Uterus (tissue), 2 donors: ENCODE data around the gene INHBB.

Experiments used
- POLR2A ChIP-seq, 2 donors: fragments of 450-650 bp; IDR thresholded peaks; one replicate each; pipeline ENCODE4 v1.6.1; 2016; ENCODE audit warnings: antibody characterized with exemption in 2 of 2, mild to moderate bottlenecking in 1 of 2, moderate library complexity in 1 of 2
- TF ChIP-seq, protein P1 (sequence below), 4 experiments: fragments of 200-600 bp in 2 of 4; fragments of 450-650 bp in 2 of 4; sonication (generic) in 2 of 4; IDR thresholded peaks; one replicate each; pipeline ENCODE4 v1.5.1; 2016 to 2019; ENCODE audit warnings: antibody characterized with exemption in 4 of 4, mild to moderate bottlenecking in 2 of 4, moderate library complexity in 1 of 4

- TF ChIP-seq, protein P1, sequence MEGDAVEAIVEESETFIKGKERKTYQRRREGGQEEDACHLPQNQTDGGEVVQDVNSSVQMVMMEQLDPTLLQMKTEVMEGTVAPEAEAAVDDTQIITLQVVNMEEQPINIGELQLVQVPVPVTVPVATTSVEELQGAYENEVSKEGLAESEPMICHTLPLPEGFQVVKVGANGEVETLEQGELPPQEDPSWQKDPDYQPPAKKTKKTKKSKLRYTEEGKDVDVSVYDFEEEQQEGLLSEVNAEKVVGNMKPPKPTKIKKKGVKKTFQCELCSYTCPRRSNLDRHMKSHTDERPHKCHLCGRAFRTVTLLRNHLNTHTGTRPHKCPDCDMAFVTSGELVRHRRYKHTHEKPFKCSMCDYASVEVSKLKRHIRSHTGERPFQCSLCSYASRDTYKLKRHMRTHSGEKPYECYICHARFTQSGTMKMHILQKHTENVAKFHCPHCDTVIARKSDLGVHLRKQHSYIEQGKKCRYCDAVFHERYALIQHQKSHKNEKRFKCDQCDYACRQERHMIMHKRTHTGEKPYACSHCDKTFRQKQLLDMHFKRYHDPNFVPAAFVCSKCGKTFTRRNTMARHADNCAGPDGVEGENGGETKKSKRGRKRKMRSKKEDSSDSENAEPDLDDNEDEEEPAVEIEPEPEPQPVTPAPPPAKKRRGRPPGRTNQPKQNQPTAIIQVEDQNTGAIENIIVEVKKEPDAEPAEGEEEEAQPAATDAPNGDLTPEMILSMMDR (IDR thresholded peaks at IDR 0.05): no peak
- no peak for TF ChIP-seq POLR2A (IDR thresholded peaks at IDR 0.05)
These were observed 877 bp downstream of the INHBB start for GRCh38 chr2:120346667-120347358.
